Caco-2 (cell line): ENCODE measurements around the gene MLN. TPM values are rescaled to one million over a fixed set of nuclear protein-coding genes. Genes with fewer than 3 reads are reported as not detected.

Experiments used
- BruUV-seq: library from RNA; stranded (reverse); fragments of 400-500 nt; replicated peaks from 2 replicates; lab custom pipeline; 2021; lab: Mats Ljungman, UMichigan
- CTCF ChIA-PET: fragments of 300-600 bp; sonication (Branson Sonifier 250); formaldehyde crosslinking; loops from one replicate; lab custom pipeline; 2022; ENCODE audit warnings: antibody characterized with exemption; lab: Charles Lee
- POLR2A ChIA-PET: fragments of 300-600 bp; sonication (Branson Sonifier 250); formaldehyde crosslinking; loops from one replicate; lab custom pipeline; 2022; ENCODE audit warnings: antibody characterized with exemption; lab: Charles Lee
- DNase-seq, 2 experiments: peaks; one replicate each; pipeline versions ENCODE4 v3.0.0 to v3.0.0-alpha.2; 2020 to 2022
- H3K27me3 ChIP-seq: replicated peaks from 2 replicates; pipeline ENCODE4 v1.6.0; 2011; ENCODE audit warnings: low read length; ENCODE audit not compliant: control insufficient read depth, insufficient read depth
- H3K36me3 ChIP-seq: 2 replicates; pipeline ENCODE4 v1.5.1; 2011; ENCODE audit warnings: low read length; ENCODE audit not compliant: control insufficient read depth, insufficient read depth
- H3K4me1 ChIP-seq: fragments of 250-450 bp; sonication (Bioruptor Pico); 2 replicates; pipeline ENCODE4 v1.5.1; 2020; ENCODE audit warnings: mild to moderate bottlenecking
- H3K4me3 ChIP-seq: 2 replicates; pipeline ENCODE4 v1.5.1; 2011; ENCODE audit warnings: low read depth, mild to moderate bottlenecking, control low read depth, low read length
- H3K9me3 ChIP-seq: fragments of 250-450 bp; sonication (Bioruptor Pico); 2 replicates; pipeline ENCODE4 v1.5.1; 2020; ENCODE audit warnings: mild to moderate bottlenecking, moderate library complexity
- H3K27ac Mint-ChIP-seq: one replicate; pipeline ENCODE4 v1.8.0; 2022; ENCODE audit warnings: mixed read lengths; ENCODE audit not compliant: unreplicated experiment
- H3K27me3 Mint-ChIP-seq: one replicate; pipeline ENCODE4 v1.8.0; 2022; ENCODE audit warnings: mixed read lengths; ENCODE audit not compliant: insufficient read depth, unreplicated experiment
- H3K36me3 Mint-ChIP-seq: one replicate; pipeline ENCODE4 v1.8.0; 2022; ENCODE audit warnings: mild to moderate bottlenecking, mixed read lengths; ENCODE audit not compliant: insufficient read depth, unreplicated experiment
- H3K4me1 Mint-ChIP-seq: one replicate; pipeline ENCODE4 v1.8.0; 2022; ENCODE audit warnings: low read depth, mixed read lengths; ENCODE audit not compliant: unreplicated experiment
- H3K4me3 Mint-ChIP-seq: one replicate; pipeline ENCODE4 v1.8.0; 2022; ENCODE audit warnings: mild to moderate bottlenecking, moderate library complexity, mixed read lengths; ENCODE audit not compliant: unreplicated experiment
- H3K9me3 Mint-ChIP-seq: one replicate; pipeline ENCODE4 v1.8.0; 2022; ENCODE audit warnings: mixed read lengths; ENCODE audit not compliant: unreplicated experiment
- CTCF ChIP-seq, 2 experiments: fragments of 200-600 bp in 1 of 2; IDR thresholded peaks; 1 replicate in 1 of 2; 2 replicates in 1 of 2; pipeline versions ENCODE4 v1.5.1 to v1.8.0; 2011 to 2022; ENCODE audit warnings: antibody characterized with exemption in 1 of 2, control low read depth in 1 of 2, inconsistent platforms in 1 of 2, low read depth in 1 of 2, low read length in 1 of 2, mild to moderate bottlenecking in 1 of 2, moderate library complexity in 1 of 2; ENCODE audit not compliant: insufficient read depth in 1 of 2, severe bottlenecking in 1 of 2, unreplicated experiment in 1 of 2
- intact Hi-C: fragments of 100-400 bp; cut with micrococcal nuclease; formaldehyde crosslinking; loops from one replicate; pipeline ENCODE4 v1.10.0; 2022; ENCODE audit not compliant: unreplicated experiment
- total RNA-seq: library from RNA; stranded (reverse); gene quantifications from 2 replicates; pipeline ENCODE4 v1.2.3, GENCODE V29; 2022

The MLN gene
- total RNA-seq, 1 experiment from 2014 or later = not detected

GRCh38 chr6:33850869-33851541 is 47.2 kb upstream of the MLN start:
- no peaks in the 10 kb centered on the region for H3K9me3 Mint-ChIP-seq
- H3K4me3 Mint-ChIP-seq = no peak overlapping the region
- no TSS peak for BruUV-seq
- H3K27ac Mint-ChIP-seq = no peak overlapping the region
- no peaks in the 10 kb centered on the region for H3K9me3 ChIP-seq
- no peak for TF ChIP-seq CTCF (IDR thresholded peaks at IDR 0.05; ENCODE audit: insufficient read depth in 1 of 2, low read depth in 1 of 2, low read length in 1 of 2, severe bottlenecking in 1 of 2, unreplicated experiment in 1 of 2)
- H3K27me3 Mint-ChIP-seq = no peaks in the 10 kb centered on the region
- H3K4me3 ChIP-seq = no peak overlapping the region
- no peak for DNase-seq
- CTCF ChIA-PET = interaction anchor here (0.9 to 1.1 kb wide), 3 partner anchors 11 to 564 kb away, joined by 3 to 9 read pairs (median 4); no protein-coding TSS in a partner anchor
- peaks cover 8% of the 10 kb centered on the region for H3K4me1 Mint-ChIP-seq
- peaks cover 26% of the 10 kb centered on the region for H3K4me1 ChIP-seq
- H3K36me3 Mint-ChIP-seq = no peaks in the 10 kb centered on the region
- intact Hi-C loops = loop anchor here (5.0 to 10.0 kb wide), 2 partner anchors 41 to 174 kb away; no protein-coding TSS in a partner anchor
- no peaks in the 10 kb centered on the region; the same call in 1 of the 2 replicates for H3K27me3 ChIP-seq
- POLR2A ChIA-PET = no interaction called here
- no peaks in the 10 kb centered on the region for H3K36me3 ChIP-seq

GRCh38 chr6:33850296-33850695 is 46.5 kb upstream of the MLN start:
- H3K27ac Mint-ChIP-seq = no peak overlapping the region
- H3K4me3 Mint-ChIP-seq = no peak overlapping the region
- H3K4me1 Mint-ChIP-seq = peaks cover 8% of the 10 kb centered on the region
- Histone ChIP-seq H3K36me3 (no peaks in the 10 kb centered on the region), H3K4me1 (peaks cover 19% of the 10 kb centered on the region), H3K9me3 (no peaks in the 10 kb centered on the region), H3K27me3 (no peaks in the 10 kb centered on the region; the same call in 1 of the 2 replicates), H3K4me3 (no peak overlapping the region)
- no peaks in the 10 kb centered on the region for H3K36me3 Mint-ChIP-seq
- intact Hi-C loops = loop anchor here (5.0 to 10.0 kb wide), 2 partner anchors 42 to 175 kb away; no protein-coding TSS in a partner anchor
- no TSS peak for BruUV-seq
- H3K9me3 Mint-ChIP-seq = no peaks in the 10 kb centered on the region
- DNase-seq = no peak
- POLR2A ChIA-PET = no interaction called here
- CTCF ChIA-PET = no interaction called here
- TF ChIP-seq CTCF (IDR thresholded peaks at IDR 0.05; ENCODE audit: insufficient read depth in 1 of 2, low read depth in 1 of 2, low read length in 1 of 2, severe bottlenecking in 1 of 2, unreplicated experiment in 1 of 2) = no peak
- no peaks in the 10 kb centered on the region for H3K27me3 Mint-ChIP-seq

GRCh38 chr6:33849500-33850075 is 45.8 kb upstream of the MLN start:
- H3K4me1 ChIP-seq = peaks cover 12% of the 10 kb centered on the region
- H3K4me1 Mint-ChIP-seq = peaks cover 4% of the 10 kb centered on the region
- H3K9me3 ChIP-seq = no peaks in the 10 kb centered on the region
- no peak overlapping the region for H3K4me3 Mint-ChIP-seq
- H3K27ac Mint-ChIP-seq = no peak overlapping the region
- H3K36me3 Mint-ChIP-seq = no peaks in the 10 kb centered on the region
- ChIA-PET CTCF (no interaction called here), POLR2A (no interaction called here)
- H3K4me3 ChIP-seq = no peak overlapping the region
- DNase-seq = no peak
- no peak for TF ChIP-seq CTCF (IDR thresholded peaks at IDR 0.05; ENCODE audit: insufficient read depth in 1 of 2, low read depth in 1 of 2, low read length in 1 of 2, severe bottlenecking in 1 of 2, unreplicated experiment in 1 of 2)
- H3K36me3 ChIP-seq = no peaks in the 10 kb centered on the region
- BruUV-seq = no TSS peak
- H3K9me3 Mint-ChIP-seq = no peaks in the 10 kb centered on the region
- H3K27me3 ChIP-seq = no peaks in the 10 kb centered on the region; the same call in 1 of the 2 replicates
- no peaks in the 10 kb centered on the region for H3K27me3 Mint-ChIP-seq
- intact Hi-C loops = loop anchor here (5.0 to 10.0 kb wide), 2 partner anchors 43 to 175 kb away; no protein-coding TSS in a partner anchor
